ENCODE measurements around the gene VSTM2B. TPM values are rescaled to one million over a fixed set of nuclear protein-coding genes. Genes with fewer than 3 reads are reported as not detected.

Gene VSTM2B
- polyA plus RNA-seq, 1 donor (not counting 4 experiments of a cell fraction or from before 2014, with no cell fraction given), result not detected

GRCh38 chr19:29495901-29496441 lies 29.8 kb upstream of the VSTM2B start:
- dilution Hi-C loops (cut with MboI; ENCODE audit: extremely low pct_ligation_motif_present, low sequenced_read_pairs), result no loop called here
- no peak overlapping the region for H3K27ac ChIP-seq (ENCODE audit: control insufficient read depth, insufficient read depth, low read length)

GRCh38 chr19:29497241-29497640 lies 28.6 kb upstream of the VSTM2B start:
- H3K9ac ChIP-seq (ENCODE audit: control insufficient read depth, extremely low read depth, insufficient read depth, low read length), result no peak overlapping the region
- no peak for TF ChIP-seq CTCF (optimal IDR thresholded peaks at IDR 0.05 in 1 of 3, IDR thresholded peaks at IDR 0.05 in 1 of 3, conservative IDR thresholded peaks at IDR 0.05 in 1 of 3; ENCODE audit: extremely low read depth in 1 of 3, insufficient read depth in 2 of 3, low read length in 3 of 3)
- no peak for TF ChIP-seq EZH2 (IDR thresholded peaks at IDR 0.05; ENCODE audit: low read length)
- H4K20me1 ChIP-seq (ENCODE audit: control insufficient read depth, extremely low read depth, insufficient read depth, low read length), result no peaks in the 10 kb centered on the region
- no peak overlapping the region for H3K27ac ChIP-seq (ENCODE audit: control insufficient read depth, insufficient read depth, low read length)
- no peak overlapping the region for H3K4me2 ChIP-seq (ENCODE audit: control insufficient read depth, extremely low read depth, insufficient read depth, low read depth, low read length)
- FAIRE-seq, result no peak
- no peak for DNase-seq (ENCODE audit: low read depth, low spot score)
- dilution Hi-C loops (cut with MboI; ENCODE audit: extremely low pct_ligation_motif_present, low sequenced_read_pairs), result no loop called here
- H3K4me1 ChIP-seq (ENCODE audit: control insufficient read depth, extremely low read depth, insufficient read depth, low read length), result no peaks in the 10 kb centered on the region
- no peak overlapping the region for H3K4me3 ChIP-seq (ENCODE audit: control insufficient read depth in 2 of 3, extremely low read depth in 1 of 3, insufficient read depth in 2 of 3, low read depth in 1 of 3, low read length in 3 of 3)
- H3K79me2 ChIP-seq (ENCODE audit: control insufficient read depth, insufficient read depth, low read length), result no peaks in the 10 kb centered on the region
- no peak overlapping the region for H2AFZ ChIP-seq (ENCODE audit: control insufficient read depth, low read length)
- H3K9me3 ChIP-seq (ENCODE audit: control insufficient read depth, low read depth, low read length), result peaks cover 2% of the 10 kb centered on the region
- H3K9me1 ChIP-seq (ENCODE audit: control insufficient read depth, extremely low read depth, insufficient read depth, low read length), result no peaks in the 10 kb centered on the region
- H3K36me3 ChIP-seq (ENCODE audit: control insufficient read depth in 2 of 2, extremely low read depth in 1 of 2, insufficient read depth in 2 of 2, low read length in 2 of 2), result no peaks in the 10 kb centered on the region
- H3K27me3 ChIP-seq (ENCODE audit: control insufficient read depth, extremely low read depth, insufficient read depth, low read length), result no peaks in the 10 kb centered on the region

More at GRCh38 chr19:29495901-29496441, 29.8 kb upstream of the VSTM2B start:
- Histone ChIP-seq H4K20me1 (ENCODE audit: control insufficient read depth, extremely low read depth, insufficient read depth, low read length) (no peaks in the 10 kb centered on the region), H3K9ac (ENCODE audit: control insufficient read depth, extremely low read depth, insufficient read depth, low read length) (no peak overlapping the region), H3K4me1 (ENCODE audit: control insufficient read depth, extremely low read depth, insufficient read depth, low read length) (no peaks in the 10 kb centered on the region), H3K9me3 (ENCODE audit: control insufficient read depth, low read depth, low read length) (peaks cover 2% of the 10 kb centered on the region), H3K36me3 (ENCODE audit: control insufficient read depth in 2 of 2, extremely low read depth in 1 of 2, insufficient read depth in 2 of 2, low read length in 2 of 2) (no peaks in the 10 kb centered on the region), H3K27me3 (ENCODE audit: control insufficient read depth, extremely low read depth, insufficient read depth, low read length) (no peaks in the 10 kb centered on the region), H3K79me2 (ENCODE audit: control insufficient read depth, insufficient read depth, low read length) (no peaks in the 10 kb centered on the region), H3K4me3 (ENCODE audit: control insufficient read depth in 2 of 3, extremely low read depth in 1 of 3, insufficient read depth in 2 of 3, low read depth in 1 of 3, low read length in 3 of 3) (no peak overlapping the region), H3K4me2 (ENCODE audit: control insufficient read depth, extremely low read depth, insufficient read depth, low read depth, low read length) (no peak overlapping the region), H3K9me1 (ENCODE audit: control insufficient read depth, extremely low read depth, insufficient read depth, low read length) (no peaks in the 10 kb centered on the region), H2AFZ (ENCODE audit: control insufficient read depth, low read length) (no peak overlapping the region)
- FAIRE-seq, result no peak
- TF ChIP-seq CTCF (optimal IDR thresholded peaks at IDR 0.05 in 1 of 3, IDR thresholded peaks at IDR 0.05 in 1 of 3, conservative IDR thresholded peaks at IDR 0.05 in 1 of 3; ENCODE audit: extremely low read depth in 1 of 3, insufficient read depth in 2 of 3, low read length in 3 of 3) (no peak), EZH2 (IDR thresholded peaks at IDR 0.05; ENCODE audit: low read length) (no peak)
- no peak for DNase-seq (ENCODE audit: low read depth, low spot score)
